KMS-11 (cell line): ENCODE results near the gene TCTN3.

Source experiments
- H2AFZ ChIP-seq: fragments of 200-600 bp; sonication (generic); 2 replicates; pipeline ENCODE4 v1.6.1; 2016; ENCODE audit warnings: antibody characterized with exemption, mixed run types, low read depth
- H3K27ac ChIP-seq: fragments of 200-600 bp; sonication (generic); 2 replicates; pipeline ENCODE4 v1.6.1; 2016; ENCODE audit warnings: mild to moderate bottlenecking, mixed run types
- H3K27me3 ChIP-seq: fragments of 200-600 bp; sonication (generic); 2 replicates; pipeline ENCODE4 v1.6.1; 2017; ENCODE audit warnings: mild to moderate bottlenecking, low read depth, mixed run types, moderate library complexity; ENCODE audit not compliant: insufficient read depth
- H3K36me3 ChIP-seq: fragments of 200-600 bp; sonication (generic); 2 replicates; pipeline ENCODE4 v1.6.1; 2017; ENCODE audit warnings: mild to moderate bottlenecking, mixed run types; ENCODE audit not compliant: insufficient read depth
- H3K4me1 ChIP-seq: fragments of 200-600 bp; sonication (generic); 2 replicates; pipeline ENCODE4 v1.6.1; 2016; ENCODE audit warnings: mild to moderate bottlenecking, low read depth, mixed run types; ENCODE audit not compliant: poor library complexity, severe bottlenecking
- H3K4me2 ChIP-seq: fragments of 200-600 bp; sonication (generic); 2 replicates; pipeline ENCODE4 v1.7.0; 2016; ENCODE audit warnings: mild to moderate bottlenecking, mixed run types
- H3K4me3 ChIP-seq: fragments of 200-600 bp; sonication (generic); IDR thresholded peaks from 2 replicates; pipeline ENCODE4 v1.6.1; 2017; ENCODE audit warnings: low read depth, low read length, mixed read lengths; ENCODE audit not compliant: insufficient read depth
- H3K79me2 ChIP-seq: fragments of 200-600 bp; sonication (generic); 2 replicates; pipeline ENCODE4 v1.6.1; 2016; ENCODE audit warnings: low read depth, mixed run types; ENCODE audit not compliant: insufficient read depth
- H3K9ac ChIP-seq: fragments of 200-600 bp; sonication (generic); 2 replicates; pipeline ENCODE4 v1.6.1; 2016; ENCODE audit warnings: mild to moderate bottlenecking, mixed run types
- H4K20me1 ChIP-seq: fragments of 200-600 bp; sonication (generic); 2 replicates; pipeline ENCODE4 v1.6.1; 2016; ENCODE audit warnings: mild to moderate bottlenecking, mixed run types; ENCODE audit not compliant: insufficient read depth
- CTCF ChIP-seq: fragments of 200-600 bp; sonication (generic); conservative IDR thresholded peaks from 2 replicates; pipeline ENCODE4 v1.6.1; 2017; ENCODE audit warnings: low read depth, mild to moderate bottlenecking, antibody characterized with exemption, low read length, moderate library complexity, mixed read lengths

TCTN3 gene

GRCh38 chr10:95716866-95717265 is 23.1 kb upstream of the TCTN3 start:
- no peak overlapping the region for H2AFZ ChIP-seq
- H3K79me2 ChIP-seq: no peaks in the 10 kb centered on the region
- no peak overlapping the region for H3K27ac ChIP-seq
- no peak for TF ChIP-seq CTCF
- H3K4me2 ChIP-seq: no peak overlapping the region
- H3K4me1 ChIP-seq: no peaks in the 10 kb centered on the region
- no peaks in the 10 kb centered on the region for H3K27me3 ChIP-seq
- no peak overlapping the region for H3K4me3 ChIP-seq
- no peak overlapping the region for H3K9ac ChIP-seq
- H4K20me1 ChIP-seq: no peaks in the 10 kb centered on the region
- no peaks in the 10 kb centered on the region for H3K36me3 ChIP-seq

- Histone ChIP-seq H3K4me3 (no peak overlapping the region), H2AFZ (no peak overlapping the region)
- no peak for TF ChIP-seq CTCF
These were observed 22.7 kb upstream of the TCTN3 start for GRCh38 chr10:95716466-95716865.

GRCh38 chr10:95711492-95711891 is 17.8 kb upstream of the TCTN3 start:
- no peak overlapping the region for H3K9ac ChIP-seq
- no peak overlapping the region for H3K4me2 ChIP-seq
- no peak overlapping the region for H2AFZ ChIP-seq
- no peaks in the 10 kb centered on the region for H3K27me3 ChIP-seq
- H3K4me3 ChIP-seq: no peak overlapping the region
- no peaks in the 10 kb centered on the region for H3K79me2 ChIP-seq
- no peaks in the 10 kb centered on the region for H3K36me3 ChIP-seq
- H3K4me1 ChIP-seq: no peaks in the 10 kb centered on the region
- no peaks in the 10 kb centered on the region for H4K20me1 ChIP-seq
- H3K27ac ChIP-seq: no peak overlapping the region
- no peak for TF ChIP-seq CTCF

More at GRCh38 chr10:95716466-95716865, 22.7 kb upstream of the TCTN3 start:
- H3K4me2 ChIP-seq: no peak overlapping the region
- H3K4me1 ChIP-seq: no peaks in the 10 kb centered on the region
- H3K27me3 ChIP-seq: no peaks in the 10 kb centered on the region
- H3K36me3 ChIP-seq: no peaks in the 10 kb centered on the region
- no peaks in the 10 kb centered on the region for H4K20me1 ChIP-seq
- no peak overlapping the region for H3K27ac ChIP-seq
- no peaks in the 10 kb centered on the region for H3K79me2 ChIP-seq
- H3K9ac ChIP-seq: no peak overlapping the region

GRCh38 chr10:95706990-95707389 is 13.3 kb upstream of the TCTN3 start:
- TF ChIP-seq CTCF: no peak
- H3K27me3 ChIP-seq: no peaks in the 10 kb centered on the region
- no peaks in the 10 kb centered on the region for H4K20me1 ChIP-seq
- no peaks in the 10 kb centered on the region for H3K36me3 ChIP-seq
- H3K9ac ChIP-seq: no peak overlapping the region
- H2AFZ ChIP-seq: no peak overlapping the region
- no peak overlapping the region for H3K4me3 ChIP-seq
- H3K27ac ChIP-seq: no peak overlapping the region
- no peaks in the 10 kb centered on the region for H3K4me1 ChIP-seq
- H3K4me2 ChIP-seq: no peak overlapping the region
- H3K79me2 ChIP-seq: no peaks in the 10 kb centered on the region
